C1 segment of cervical spinal cord (tissue), 14 donors: ENCODE data around the gene CYFIP1.

Source experiments
- DNase-seq, 14 donors: peaks; one replicate each; lab custom pipeline; 2025; lab: John Stamatoyannopoulos, UW

CYFIP1 gene

GRCh38 chr15:22890296-22890695 lies 89.9 kb downstream of the CYFIP1 start:
- no peak for DNase-seq

DNA sequence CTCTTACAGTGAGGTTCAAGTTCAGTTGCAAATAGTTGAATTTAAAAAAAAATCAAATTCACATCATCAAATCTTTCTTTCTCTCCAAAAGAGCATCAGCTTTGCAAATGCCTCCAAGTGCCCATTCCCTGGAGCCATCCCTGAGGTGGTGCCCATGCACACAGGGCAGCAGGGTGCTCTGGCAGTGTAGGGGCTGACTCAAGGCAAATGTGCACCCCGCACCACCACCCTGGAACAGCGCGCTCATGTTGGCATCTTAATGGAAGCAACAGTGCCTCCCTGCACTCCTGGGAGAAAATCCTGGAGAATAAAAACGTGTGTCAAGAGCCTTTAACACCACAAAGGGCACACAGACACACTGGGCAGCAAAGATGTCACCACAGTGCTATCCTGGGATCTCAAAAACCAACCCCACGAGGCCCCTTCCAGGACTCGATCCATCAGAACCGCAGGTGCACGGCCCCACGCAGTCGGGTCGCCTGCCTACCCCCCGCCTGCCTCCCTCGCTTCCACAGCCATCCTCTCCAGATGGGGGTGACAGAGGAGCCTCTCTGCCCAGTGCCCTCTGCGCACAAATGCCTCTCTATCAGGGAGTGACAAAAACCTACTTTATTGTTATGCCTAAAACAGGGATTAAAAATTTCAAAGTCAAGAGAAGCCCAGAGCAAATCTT lies 90.9 kb downstream of the CYFIP1 start:
- no peak for DNase-seq

GRCh38 chr15:22888120-22888859 lies 91.9 kb downstream of the CYFIP1 start:
- DNase-seq: peak in 1 of 14 donors; percentile 24

GRCh38 chr15:22887157-22887951 lies 92.8 kb downstream of the CYFIP1 start:
- peak in 2 of 14 donors; percentile 61 to 72 for DNase-seq

- DNase-seq: no peak
Measured at GRCh38 chr15:22885120-22885519, 95.0 kb downstream of the CYFIP1 start.

DNA sequence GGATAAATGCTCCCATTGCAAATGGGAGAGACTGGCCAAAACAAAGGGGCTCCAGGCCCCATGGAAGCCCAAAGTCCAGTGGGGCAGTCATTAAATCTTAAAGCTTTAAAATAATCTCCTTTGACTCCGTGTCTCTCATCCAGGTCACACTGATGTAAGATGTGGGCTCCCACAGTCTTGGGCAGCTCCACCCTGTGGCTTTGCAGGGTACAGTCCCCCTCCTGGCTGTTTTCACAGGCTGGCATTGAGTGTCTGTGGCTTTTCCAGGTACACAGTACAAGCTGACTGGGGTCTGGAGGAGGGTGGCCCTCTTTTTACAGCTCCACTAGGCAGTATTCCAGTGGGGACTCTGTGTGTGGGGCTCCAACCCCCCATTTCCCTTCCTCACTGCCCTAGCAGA lies 95.8 kb downstream of the CYFIP1 start:
- no peak for DNase-seq

DNA sequence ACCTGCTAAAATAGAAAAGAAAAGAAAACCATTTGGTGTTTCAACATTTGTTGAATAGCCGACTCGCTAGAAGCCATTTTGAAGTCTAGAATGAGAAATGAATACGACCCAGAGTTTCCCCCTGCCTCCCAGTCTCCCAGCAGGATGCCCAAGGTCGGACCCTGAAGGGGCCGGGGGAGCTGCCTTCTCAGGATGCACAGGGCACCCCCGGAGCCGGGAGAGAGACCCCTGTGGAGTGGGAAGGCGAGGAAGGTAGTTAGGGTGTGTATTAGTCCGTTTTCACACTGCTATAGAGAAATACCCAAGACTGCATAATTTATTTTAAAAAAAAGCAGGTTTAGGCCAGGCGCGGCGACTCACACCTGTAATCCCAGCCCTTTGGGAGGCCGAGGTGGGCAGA lies 97.0 kb downstream of the CYFIP1 start:
- DNase-seq: no peak

- no peak for DNase-seq
Measured at GRCh38 chr15:22881739-22882440, 98.3 kb downstream of the CYFIP1 start.

DNA sequence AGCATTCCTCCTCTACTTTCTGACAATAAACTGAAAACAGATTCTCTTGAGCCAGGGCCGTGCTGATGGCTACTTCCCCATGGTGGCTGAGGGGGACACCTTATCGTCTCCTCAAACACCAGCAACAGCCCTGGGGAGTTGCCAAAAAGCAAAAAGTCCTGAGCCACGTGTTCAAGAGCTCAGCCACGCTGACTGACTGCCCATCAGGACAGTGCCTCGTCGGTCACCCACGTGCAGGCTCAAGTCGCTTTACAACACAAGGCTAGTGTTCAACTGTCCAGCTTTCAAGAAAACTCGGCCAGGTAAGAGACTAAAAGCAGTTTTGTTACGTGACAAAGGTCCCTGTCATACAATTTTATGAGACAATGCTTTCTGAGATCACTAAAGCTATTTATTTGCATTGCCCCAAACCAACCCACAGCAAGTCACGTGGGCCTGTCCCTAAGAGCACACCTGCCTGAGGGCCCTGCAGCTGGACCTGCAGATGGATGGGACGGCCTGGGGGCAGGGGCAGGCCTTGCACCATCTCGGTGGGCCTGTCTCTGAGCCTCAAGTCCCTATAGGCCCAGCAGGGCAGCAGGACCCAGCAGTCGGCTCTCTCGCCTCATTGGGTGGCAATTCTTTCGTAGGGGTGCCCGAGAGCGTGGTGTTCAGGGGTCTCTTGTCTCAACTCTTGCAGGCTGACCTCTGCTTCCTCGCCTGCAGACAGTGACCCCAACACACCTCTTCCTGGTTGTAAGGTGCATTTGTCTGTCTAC lies 99.0 kb downstream of the CYFIP1 start:
- no peak for DNase-seq

DNA sequence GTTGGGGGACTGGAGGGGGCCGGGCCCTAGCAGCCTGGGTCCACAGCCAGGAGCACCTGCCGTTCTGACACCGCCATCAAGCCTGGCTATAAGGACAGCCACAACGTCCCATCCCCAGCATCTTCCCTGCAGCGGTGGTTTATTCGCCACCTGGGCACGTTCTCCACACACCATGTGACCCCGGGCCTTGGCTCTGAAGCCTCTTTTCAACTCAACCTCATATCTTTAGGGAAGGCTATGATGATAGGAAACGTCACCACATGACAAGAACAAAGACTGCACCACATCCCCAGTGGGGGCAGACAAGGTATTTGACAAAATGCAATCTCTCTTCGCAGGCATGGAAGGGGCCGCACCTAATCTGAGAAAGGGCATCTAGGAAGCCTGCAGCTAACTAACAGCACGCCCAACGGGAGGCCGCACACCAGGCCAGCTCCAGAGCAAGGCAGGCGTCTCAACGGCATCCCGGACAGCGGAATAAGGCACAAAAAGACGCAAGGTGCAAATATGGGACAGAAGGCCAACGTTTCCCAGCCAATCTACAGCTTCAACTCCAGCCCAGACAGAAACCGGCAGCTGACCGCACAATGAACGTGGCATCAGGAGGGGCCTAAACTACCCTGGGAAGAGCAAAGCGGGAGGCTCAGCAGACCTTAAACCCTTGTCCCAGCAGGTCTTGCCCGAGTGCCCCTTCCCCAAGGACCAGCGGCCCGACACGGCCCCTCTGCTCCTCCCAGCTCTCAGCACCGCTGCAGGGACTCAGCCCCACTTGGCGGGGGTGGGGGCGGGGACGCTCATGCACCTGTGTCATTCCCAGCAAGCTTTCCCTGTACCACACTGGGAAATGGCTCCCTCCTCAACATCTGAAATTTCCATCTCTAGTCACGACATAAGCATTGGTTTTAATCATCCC lies 99.8 kb downstream of the CYFIP1 start:
- DNase-seq: no peak

DNA sequence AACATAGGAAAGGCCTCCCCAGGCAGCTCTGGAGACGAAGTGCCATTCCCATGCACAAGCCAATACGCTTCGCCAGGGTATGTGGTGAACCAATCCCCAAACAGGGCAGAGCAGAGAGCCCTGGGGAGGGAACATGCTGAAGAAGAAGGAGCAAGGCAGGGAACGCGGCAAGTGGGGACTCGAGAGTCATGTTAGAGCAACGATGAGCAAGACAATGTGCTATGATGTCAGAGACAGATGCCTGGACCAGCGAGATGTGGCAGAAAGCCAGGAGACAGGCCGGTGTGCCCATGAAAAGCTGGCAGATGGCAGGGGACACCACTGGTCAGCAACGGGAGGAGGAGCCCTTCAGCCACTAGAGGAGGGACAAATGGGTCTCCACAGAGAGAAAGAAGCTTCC lies 102.1 kb downstream of the CYFIP1 start:
- peak in 2 of 14 donors; percentile 15 to 22 for DNase-seq

GRCh38 chr15:22877607-22878006 lies 102.6 kb downstream of the CYFIP1 start:
- no peak for DNase-seq

DNA sequence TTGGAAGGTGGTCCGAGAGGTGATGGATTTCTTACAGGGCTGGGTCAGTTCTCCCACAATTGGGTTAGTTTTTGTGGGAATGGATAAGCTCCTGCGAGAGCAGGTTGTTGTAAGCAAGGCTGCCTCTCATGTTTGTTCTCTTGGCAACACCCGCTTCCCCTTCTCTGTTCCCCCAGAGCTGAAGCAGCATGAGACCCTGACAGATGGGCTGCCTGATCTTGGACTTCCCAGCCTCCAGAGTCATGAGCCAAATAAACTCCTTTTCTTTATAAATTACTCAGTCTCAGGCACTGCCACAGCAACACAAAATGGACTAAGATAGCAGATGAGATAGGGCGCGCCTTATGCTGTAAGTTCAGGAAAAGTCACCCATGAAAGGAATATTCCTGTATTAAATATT lies 103.1 kb downstream of the CYFIP1 start:
- DNase-seq: no peak

DNA sequence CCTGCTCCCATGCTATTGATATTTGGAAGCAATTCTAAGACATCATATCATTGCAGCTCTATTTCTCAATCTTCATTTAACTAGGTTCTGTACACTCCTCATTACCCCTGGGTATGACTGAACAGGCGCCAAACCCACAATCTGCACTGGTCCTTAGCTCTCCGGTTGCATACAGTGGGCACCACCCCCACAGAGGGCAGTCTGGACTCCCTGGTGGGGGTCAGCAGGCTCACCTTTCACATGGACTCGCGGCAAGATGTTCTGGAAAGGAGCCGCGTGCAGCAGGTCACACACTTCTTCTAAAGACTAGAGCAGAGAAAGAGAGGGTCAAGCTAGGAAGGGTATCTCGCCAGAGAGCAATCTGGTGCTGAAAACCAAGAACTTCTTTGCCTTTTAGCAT lies 105.2 kb downstream of the CYFIP1 start:
- no peak for DNase-seq

GRCh38 chr15:22874256-22874655 lies 105.9 kb downstream of the CYFIP1 start:
- DNase-seq: no peak

GRCh38 chr15:22873841-22874240 lies 106.3 kb downstream of the CYFIP1 start:
- DNase-seq: no peak

- DNase-seq: no peak
Measured at GRCh38 chr15:22872936-22873701, 107.0 kb downstream of the CYFIP1 start.

DNA sequence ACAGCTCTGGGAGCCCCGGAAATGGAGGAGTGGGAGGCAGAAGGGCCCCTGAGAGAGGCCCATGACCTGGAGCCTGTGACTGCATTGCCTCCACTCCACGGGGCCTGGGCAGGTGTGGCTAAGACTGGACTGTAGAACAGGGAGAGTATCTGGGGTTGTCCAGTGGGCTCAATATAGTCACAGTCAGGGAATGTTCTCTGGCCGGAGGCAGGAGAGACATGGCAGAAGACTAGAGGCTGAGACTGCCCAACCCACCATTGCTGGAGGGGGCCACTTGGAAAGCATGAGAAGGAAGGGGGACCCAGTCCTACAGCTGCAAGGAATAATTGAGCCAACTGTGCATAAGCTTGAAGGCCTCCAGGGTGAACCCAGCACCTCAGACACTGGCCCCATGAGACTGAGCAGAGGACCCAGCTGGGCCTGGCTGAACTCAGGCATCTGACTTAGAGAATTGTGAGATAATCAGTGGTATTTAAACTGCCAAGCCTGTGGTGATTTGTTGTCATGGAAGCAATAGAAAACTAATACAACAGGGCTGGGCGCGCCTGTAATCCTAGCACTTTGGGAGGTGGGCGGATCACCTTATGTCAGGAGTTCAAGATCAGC lies 108.6 kb downstream of the CYFIP1 start:
- no peak for DNase-seq

GRCh38 chr15:22870865-22871264 lies 109.3 kb downstream of the CYFIP1 start:
- no peak for DNase-seq
